RCC 7860 (cell line): ENCODE results near the gene OXSR1.
A peak's percentile ranks its signal among the peaks of the same experiment; 100 is the strongest.
"Not testable (repeated sequence)": the region's sequence is repeated elsewhere in the genome, so short reads cannot be mapped to it uniquely, and the experiment has no call there.

Source experiments
- DNase-seq: peaks from one replicate; pipeline ENCODE4 v3.0.0-alpha.2; 2015; ENCODE audit warnings: low spot score
- FAIRE-seq: peaks from 2 replicates; lab custom pipeline; 2012; peaks lifted over from hg19 to GRCh38; lab: Jason Lieb, UNC

OXSR1 gene

GRCh38 chr3:38163841-38164642 lies 1.3 kb upstream of the OXSR1 start:
- DNase-seq (no peak), FAIRE-seq (no peak)

- FAIRE-seq (no peak), DNase-seq (no peak)
Observed at GRCh38 chr3:38164643-38164951, 740 bp upstream of the OXSR1 start.

DNA sequence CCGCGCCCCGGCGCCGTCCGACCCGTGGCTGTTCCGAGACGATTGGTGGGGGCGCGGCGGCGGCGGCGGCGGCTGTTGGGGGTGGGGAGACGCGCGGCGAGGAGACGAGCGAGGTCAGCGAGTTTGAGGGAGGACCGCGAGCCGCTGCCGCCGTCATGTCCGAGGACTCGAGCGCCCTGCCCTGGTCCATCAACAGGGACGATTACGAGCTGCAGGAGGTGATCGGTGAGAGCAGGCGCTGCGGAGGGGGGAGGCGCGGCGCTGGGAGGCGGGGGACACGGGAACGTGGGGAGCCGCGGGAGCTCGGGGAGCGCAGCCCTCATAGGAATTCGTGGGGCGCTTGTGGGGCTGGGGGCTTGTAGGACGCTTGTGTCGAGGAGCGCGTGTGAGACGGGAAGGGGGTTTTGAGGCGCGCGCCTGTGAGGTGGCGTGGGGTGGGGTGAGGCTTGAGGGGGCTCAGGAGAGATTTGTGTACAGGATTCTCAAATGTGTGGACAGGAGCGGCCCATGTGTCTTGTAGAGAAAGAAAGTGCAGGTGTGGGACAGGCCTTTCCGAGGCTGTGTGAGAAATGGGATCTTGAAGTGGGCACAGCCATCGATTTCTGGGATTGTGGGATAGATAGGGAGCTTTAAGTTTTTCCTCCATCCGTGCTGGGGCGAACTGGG lies 518 bp downstream of the OXSR1 start:
- FAIRE-seq (no peak), DNase-seq (peak; percentile 18)

DNA sequence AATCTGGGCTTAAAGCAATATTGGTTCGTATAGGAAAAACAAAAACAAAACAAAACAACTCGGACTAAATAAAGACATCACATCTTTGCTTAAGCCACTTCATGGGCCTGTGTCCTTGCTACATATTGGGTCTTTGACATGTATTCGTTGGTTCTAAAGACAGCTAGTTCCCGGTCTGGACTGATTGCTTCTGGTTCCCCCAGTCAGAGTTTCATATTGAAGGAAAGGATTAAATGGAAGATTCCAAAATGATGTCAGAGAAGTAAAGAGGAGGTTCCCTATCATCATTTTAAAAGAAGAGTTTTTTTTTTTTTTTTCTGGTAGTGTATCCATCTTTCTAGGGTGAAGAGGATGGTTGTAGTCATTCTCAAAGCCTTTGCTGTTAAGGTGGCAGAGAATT lies 2.3 kb downstream of the OXSR1 start:
- DNase-seq (no peak), FAIRE-seq (no peak)

DNA sequence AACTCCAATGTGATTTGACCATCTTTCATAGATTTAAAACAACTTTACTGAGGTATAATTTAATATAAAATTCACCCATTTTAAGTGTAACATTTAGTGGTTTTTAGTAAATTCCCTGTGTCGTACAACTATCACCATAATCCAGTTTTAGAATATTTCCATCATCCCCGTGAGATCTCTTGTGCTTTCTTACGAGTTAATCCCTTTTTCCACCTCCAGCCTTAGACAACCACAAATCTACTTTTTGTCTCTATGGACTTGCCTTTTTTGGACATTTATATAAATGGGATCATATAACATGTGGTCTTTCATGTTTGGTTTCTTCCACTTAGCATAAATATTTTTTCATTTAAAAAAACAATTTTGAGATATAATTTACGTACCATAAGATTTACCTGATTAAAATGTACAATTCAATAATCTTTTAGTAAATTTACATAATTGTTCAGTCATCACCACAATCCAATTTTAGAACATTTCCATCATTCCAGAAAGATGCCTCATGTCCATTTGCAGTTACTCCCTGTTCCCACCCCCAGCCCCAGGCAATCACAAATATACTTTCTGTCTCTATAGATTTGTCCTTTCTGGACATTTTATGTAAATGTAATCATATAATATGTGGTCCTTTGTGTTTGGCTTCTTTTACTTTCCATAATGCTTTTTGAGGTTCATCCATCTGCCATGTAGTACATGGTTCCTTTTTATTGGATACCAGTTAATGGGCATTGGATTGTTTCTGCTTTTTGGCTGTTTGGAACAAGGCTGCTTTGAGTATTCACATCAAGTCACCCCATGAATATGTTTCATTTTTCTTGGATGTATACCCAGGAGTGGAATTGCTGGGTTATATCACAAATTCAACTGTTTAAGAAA lies 3.1 kb downstream of the OXSR1 start:
- DNase-seq (no peak), FAIRE-seq (no peak)

DNA sequence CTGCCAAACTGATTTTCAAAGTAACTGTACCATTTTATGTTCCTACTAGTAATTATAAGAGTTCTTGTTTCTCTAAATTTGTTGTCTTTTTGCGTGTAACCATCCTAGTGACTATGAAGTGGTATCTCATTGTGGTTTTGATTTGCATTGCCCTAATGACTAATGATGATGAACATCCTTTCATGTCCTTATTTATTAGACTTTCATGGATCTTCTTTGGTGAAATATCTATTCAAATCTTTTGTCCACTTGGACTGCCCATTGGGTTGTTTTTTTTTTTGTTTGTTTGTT lies 3.6 kb downstream of the OXSR1 start:
- DNase-seq (no peak), FAIRE-seq (no peak)

- DNase-seq (no peak), FAIRE-seq (no peak)
Observed at GRCh38 chr3:38170722-38171121, 5.4 kb downstream of the OXSR1 start.

- no peak for DNase-seq
- no peak for FAIRE-seq
Observed at GRCh38 chr3:38171622-38172021, 6.3 kb downstream of the OXSR1 start.

DNA sequence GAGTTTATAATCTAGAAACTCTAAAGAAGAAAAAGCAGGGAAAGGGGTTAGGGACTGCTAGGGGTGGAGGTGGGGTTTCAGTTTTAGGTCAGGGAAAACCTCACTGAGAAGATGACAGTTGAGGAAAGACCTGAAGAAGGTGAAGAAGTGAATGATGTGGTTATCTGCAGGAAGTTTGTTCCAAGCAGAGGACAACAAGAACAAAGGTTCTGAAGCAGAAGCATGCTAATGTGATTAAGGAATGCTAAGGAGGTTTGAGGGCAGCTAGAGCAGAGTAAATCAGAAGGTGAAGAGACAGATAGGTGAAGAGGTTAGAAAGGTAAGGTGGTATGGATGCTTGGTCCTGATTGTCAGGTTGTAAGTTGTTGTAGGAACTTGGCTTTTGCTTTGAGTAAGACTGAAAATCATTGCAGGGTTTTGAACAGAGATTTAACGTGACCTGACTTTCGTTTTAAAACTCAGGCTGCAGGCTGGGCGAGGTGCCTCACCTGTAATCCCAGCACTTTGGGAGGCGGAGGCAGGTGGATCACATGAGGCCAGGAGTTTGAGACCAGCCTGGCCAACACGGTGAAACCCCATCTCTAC lies 8.6 kb downstream of the OXSR1 start:
- DNase-seq (no peak), FAIRE-seq (no peak)

DNA sequence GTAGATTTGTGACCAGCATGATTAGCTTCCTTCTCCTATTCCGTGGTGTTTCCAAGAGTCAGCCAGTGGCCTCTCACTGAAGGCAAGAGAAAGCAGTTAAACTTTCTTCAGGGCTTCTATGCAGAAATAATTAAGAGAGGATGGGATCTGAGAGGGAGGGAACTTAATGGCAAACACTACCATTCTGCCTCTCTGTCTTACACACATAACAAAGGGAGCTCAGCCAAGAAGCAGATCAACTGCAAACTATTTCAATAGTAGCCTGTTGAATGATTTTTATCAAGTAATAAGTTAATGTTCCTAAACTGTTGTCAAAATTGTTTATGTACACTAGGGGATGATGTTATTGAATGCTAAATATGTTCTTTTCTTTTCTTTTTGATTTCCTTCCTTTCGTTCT lies 11.8 kb downstream of the OXSR1 start:
- FAIRE-seq = no peak

GRCh38 chr3:38186781-38187180 lies 21.4 kb downstream of the OXSR1 start:
- DNase-seq (no peak), FAIRE-seq (no peak)

More for the DNA sequence above, 11.8 kb downstream of the OXSR1 start:
- DNase-seq = no peak

DNA sequence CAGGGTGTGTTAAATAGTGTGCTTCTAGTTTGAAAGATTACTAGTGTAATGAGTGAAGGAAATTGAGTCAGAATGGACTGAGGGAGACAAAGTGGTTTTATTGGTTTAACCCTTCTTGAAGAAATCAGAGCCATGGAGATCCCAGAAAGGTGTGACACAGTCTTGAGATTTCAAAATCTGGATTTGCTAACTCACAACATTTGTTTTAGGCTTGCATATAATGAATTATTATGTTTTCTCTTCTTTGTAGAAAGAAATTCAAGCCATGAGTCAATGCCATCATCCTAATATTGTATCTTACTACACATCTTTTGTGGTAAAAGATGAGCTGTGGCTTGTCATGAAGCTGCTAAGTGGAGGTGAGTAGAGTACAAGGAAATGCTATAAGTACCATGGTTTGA lies 25.1 kb downstream of the OXSR1 start:
- FAIRE-seq = no peak

GRCh38 chr3:38202931-38203330 lies 37.6 kb downstream of the OXSR1 start:
- DNase-seq, FAIRE-seq: not testable (repeated sequence)

More for the DNA sequence above, 25.1 kb downstream of the OXSR1 start:
- DNase-seq = no peak

DNA sequence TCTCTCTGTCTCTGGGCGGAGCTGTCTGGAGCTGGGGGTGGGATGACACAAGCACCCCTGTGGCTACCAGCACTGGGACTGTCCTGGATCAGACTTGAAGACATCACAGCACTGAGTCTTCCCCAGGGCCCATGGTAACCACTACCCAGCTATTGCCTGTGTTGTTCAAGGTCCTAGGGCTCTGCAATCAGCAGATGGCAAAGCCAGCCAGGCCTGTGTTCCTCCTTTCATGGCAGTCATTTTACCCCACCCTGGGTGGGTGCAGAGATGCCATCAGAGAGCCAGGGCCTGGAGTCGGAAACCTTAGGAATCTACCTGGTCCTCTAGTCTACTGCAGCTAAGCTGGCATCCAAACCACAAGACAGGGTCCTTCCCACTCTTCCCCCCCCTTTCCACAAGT lies 38.4 kb downstream of the OXSR1 start:
- DNase-seq (no peak), FAIRE-seq (no peak)

DNA sequence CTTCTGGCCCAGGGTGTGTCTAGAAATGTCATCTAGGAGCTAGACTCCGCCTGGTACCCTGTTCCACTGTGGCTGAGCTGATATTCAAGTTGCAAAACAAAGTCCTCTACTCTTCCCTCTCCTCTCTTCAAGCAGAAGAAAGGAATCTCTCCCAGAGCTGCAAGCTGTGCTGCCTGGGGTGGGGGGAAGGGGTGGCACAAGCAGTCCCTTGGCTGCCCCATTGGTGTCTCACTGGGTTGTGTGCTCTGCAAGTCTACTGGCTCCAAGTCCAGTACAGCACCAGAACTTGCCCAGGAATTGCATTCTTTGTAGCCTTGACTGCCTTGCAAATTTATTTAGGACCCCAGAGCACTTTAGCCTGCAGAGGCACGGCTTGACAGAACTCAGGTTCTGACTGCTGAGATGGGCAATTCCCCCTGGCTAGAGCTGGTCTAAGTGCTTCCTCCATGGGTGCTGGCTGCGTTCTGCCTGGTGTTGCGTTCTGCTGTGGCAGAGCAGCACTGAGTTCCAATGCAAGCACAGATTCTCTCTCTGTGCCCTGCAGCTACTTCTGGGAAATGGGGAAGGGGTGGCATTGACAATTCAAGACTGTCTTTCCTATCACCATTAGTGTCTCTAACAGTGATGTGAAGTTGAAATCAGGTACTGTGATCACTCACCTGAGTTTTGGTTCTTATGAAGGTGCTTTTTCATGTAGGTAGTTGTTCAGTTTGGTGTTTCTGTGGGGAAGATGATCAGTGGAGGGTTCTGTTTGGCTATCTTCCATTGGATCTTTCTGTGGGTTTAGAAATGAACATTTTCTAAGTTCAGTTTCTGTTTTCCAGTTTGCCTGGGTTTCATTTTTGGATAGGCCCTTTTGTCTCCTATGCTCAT lies 39.5 kb downstream of the OXSR1 start:
- DNase-seq (no peak), FAIRE-seq (no peak)

- DNase-seq (no peak), FAIRE-seq (no peak)
Observed at GRCh38 chr3:38205472-38205805, 40.1 kb downstream of the OXSR1 start.

DNA sequence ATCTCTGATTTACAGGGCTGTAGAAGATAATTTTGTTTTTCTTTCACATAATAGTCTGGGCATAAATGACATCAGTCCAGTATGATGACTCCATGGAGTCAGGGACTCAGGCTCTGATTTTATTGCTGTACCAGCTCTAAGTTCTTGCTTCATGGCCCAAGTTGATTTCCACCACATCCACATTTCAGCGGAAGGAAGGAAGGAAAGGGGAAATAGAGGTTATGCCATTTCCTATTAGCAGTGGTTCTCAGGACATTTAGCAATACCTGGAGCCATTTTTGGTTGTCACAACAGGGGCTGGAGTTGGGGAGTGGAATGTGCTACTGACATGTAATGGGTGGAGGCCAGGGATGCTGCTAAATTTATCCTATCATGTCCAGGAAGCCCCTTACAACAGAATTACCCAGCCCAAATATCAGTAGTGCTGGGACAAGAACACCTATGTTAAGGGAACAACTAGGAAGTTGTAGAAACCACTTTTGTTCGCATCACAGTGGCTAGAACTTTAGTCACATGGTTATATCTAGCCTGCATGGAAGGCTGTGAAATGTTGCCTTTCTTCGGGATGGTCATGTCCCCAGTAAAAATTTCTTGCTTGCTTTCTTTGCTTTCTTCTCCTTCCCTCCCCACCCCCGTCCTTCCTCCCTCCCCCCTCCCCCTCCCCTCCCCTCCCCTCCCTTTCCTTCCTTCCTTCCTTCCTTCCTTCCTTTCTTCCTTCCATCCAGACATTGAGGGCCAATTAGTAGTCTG lies 42.1 kb downstream of the OXSR1 start:
- DNase-seq (no peak), FAIRE-seq (no peak)

- DNase-seq (no peak), FAIRE-seq (no peak)
Observed at GRCh38 chr3:38210141-38210757, 44.9 kb downstream of the OXSR1 start.

- no peak for DNase-seq
- FAIRE-seq = no peak
Observed at GRCh38 chr3:38212141-38212540, 46.8 kb downstream of the OXSR1 start.

- no peak for FAIRE-seq
- no peak for DNase-seq
Observed at GRCh38 chr3:38214560-38214959, 49.2 kb downstream of the OXSR1 start.
